ENCODE data around the gene MGRN1. TPM values are rescaled to one million over a fixed set of nuclear protein-coding genes. Genes with fewer than 3 reads are reported as not detected.

The MGRN1 gene
- total and polyA plus RNA-seq, 2 experiments from 2014 or later, result 47.2 to 66.6 TPM

GRCh38 chr16:4679156-4679849, 54.7 kb downstream of the MGRN1 start:
- Histone ChIP-seq H3K9me3 (ENCODE audit: low read depth) (no peaks in the 10 kb centered on the region), H3K27ac (peak overlapping the region; percentile 62), H3K4me1 (ENCODE audit: low read depth) (peaks cover 13% of the 10 kb centered on the region), H3K36me3 (peaks cover 2% of the 10 kb centered on the region), H3K4me3 (no peak overlapping the region), H3K27me3 (no peaks in the 10 kb centered on the region)
- peak in 1 of 2 donors; percentile 75 for DNase-seq (ENCODE audit: low read depth in 1 of 2, low spot score in 1 of 2)
- no peak for TF ChIP-seq CTCF (IDR thresholded peaks at IDR 0.05; ENCODE audit: low read depth, low read length)

DNA sequence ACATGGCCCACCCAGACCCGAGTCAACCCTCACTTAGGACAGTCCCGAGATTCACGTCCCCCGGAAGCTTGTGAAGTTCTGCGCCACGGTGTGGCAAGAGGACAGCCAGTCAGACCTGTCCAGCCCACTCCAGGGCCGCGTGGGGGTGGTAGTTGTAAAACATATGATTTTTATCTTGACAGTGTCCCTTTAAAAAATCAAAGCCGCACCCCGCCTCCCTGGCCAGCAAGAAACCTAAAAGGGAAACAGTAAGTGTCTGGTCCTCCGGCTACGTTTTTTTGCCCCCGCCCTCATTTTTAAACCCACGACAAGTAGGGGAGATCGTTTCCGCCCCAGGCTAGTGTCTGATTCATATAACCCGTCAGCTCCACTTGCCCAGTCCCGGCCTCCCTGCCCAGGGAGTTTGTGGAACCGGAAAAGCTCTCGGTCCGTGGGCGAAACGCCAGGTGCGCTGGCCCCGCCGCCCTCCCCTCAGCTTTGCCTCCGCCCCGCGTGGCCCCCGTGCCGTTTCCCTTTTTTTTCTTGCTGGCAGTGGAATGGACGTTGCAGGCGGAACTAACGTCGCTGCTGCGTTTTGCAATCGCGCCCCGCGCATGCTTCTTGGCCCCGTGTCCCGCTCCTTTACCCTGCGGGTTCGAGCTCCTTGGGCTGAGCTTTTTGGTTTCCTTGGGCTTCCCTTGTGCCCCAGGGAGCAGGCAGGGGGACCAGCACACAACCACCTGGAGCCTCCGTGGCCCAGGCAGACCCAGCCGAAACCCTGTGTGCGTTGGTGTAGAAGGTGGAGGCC, 55.4 kb downstream of the MGRN1 start:
- Histone ChIP-seq H3K27ac (peak overlapping the region; percentile 62), H3K36me3 (peaks cover 2% of the 10 kb centered on the region), H3K27me3 (no peaks in the 10 kb centered on the region), H3K4me1 (ENCODE audit: low read depth) (peaks cover 13% of the 10 kb centered on the region), H3K9me3 (ENCODE audit: low read depth) (no peaks in the 10 kb centered on the region), H3K4me3 (no peak overlapping the region)
- no peak for TF ChIP-seq CTCF (IDR thresholded peaks at IDR 0.05; ENCODE audit: low read depth, low read length)
- DNase-seq (ENCODE audit: low read depth in 1 of 2, low spot score in 1 of 2), result no peak

- H3K4me1 ChIP-seq (ENCODE audit: low read depth), result peaks cover 13% of the 10 kb centered on the region
- peak overlapping the region; percentile 51 for H3K27ac ChIP-seq
- no peak for DNase-seq (ENCODE audit: low read depth in 1 of 2, low spot score in 1 of 2)
- H3K4me3 ChIP-seq, result no peak overlapping the region
- TF ChIP-seq CTCF (IDR thresholded peaks at IDR 0.05; ENCODE audit: low read depth, low read length), result no peak
- H3K27me3 ChIP-seq, result no peaks in the 10 kb centered on the region
- H3K36me3 ChIP-seq, result peaks cover 2% of the 10 kb centered on the region
- H3K9me3 ChIP-seq (ENCODE audit: low read depth), result no peaks in the 10 kb centered on the region
Measured at GRCh38 chr16:4680673-4681470, 56.2 kb downstream of the MGRN1 start.

- Histone ChIP-seq H3K27ac (no peak overlapping the region), H3K4me3 (no peak overlapping the region), H3K27me3 (no peaks in the 10 kb centered on the region), H3K36me3 (peaks cover 2% of the 10 kb centered on the region), H3K4me1 (ENCODE audit: low read depth) (peaks cover 13% of the 10 kb centered on the region), H3K9me3 (ENCODE audit: low read depth) (no peaks in the 10 kb centered on the region)
- DNase-seq (ENCODE audit: low read depth in 1 of 2, low spot score in 1 of 2), result no peak
- TF ChIP-seq CTCF (IDR thresholded peaks at IDR 0.05; ENCODE audit: low read depth, low read length), result no peak
Measured at GRCh38 chr16:4681471-4682083, 57.0 kb downstream of the MGRN1 start.

GRCh38 chr16:4682084-4682591, 57.5 kb downstream of the MGRN1 start:
- no peak for DNase-seq (ENCODE audit: low read depth in 1 of 2, low spot score in 1 of 2)
- H3K4me3 ChIP-seq, result no peak overlapping the region
- H3K27me3 ChIP-seq, result no peaks in the 10 kb centered on the region
- no peak for TF ChIP-seq CTCF (IDR thresholded peaks at IDR 0.05; ENCODE audit: low read depth, low read length)
- peaks cover 13% of the 10 kb centered on the region for H3K4me1 ChIP-seq (ENCODE audit: low read depth)
- no peak overlapping the region for H3K27ac ChIP-seq
- no peaks in the 10 kb centered on the region for H3K9me3 ChIP-seq (ENCODE audit: low read depth)
- H3K36me3 ChIP-seq, result peaks cover 2% of the 10 kb centered on the region

Data from cardiac muscle cell (in vitro differentiated cells and primary cell).